Measurements from ENCODE around the gene IPCEF1. TPM values are rescaled to one million over a fixed set of nuclear protein-coding genes. Genes with fewer than 3 reads are reported as not detected.

Gene IPCEF1
- total RNA-seq, 1 donor: 0.36 TPM

DNA sequence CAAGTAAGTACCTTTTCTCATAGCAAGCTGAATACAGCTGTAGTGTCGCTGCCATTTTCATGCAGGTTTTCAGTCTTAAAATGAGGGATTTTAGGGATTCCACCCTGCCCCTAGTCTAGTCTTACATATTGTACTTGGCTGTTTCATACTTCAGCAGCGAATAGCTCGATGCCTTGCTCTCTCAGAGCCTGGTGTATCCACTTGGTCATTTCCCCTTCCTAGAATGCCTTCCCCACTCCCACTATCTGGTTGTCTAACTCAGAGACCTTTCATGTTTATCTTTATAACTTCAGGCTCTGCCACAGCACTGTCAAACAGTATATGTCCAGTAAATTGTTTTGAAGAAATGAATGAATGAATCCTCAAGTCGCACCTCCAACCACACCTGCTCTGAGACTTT lies 21.1 kb upstream of the IPCEF1 start:
- Histone ChIP-seq H3K79me2 (ENCODE audit: insufficient read depth, low read length) (no peaks in the 10 kb centered on the region), H3K9me3 (ENCODE audit: low read depth, low read length) (peaks cover 3% of the 10 kb centered on the region), H4K20me1 (ENCODE audit: insufficient read depth, low read length) (no peaks in the 10 kb centered on the region), H3K4me3 (ENCODE audit: insufficient read depth, low read length) (no peak overlapping the region), H3K36me3 (ENCODE audit: insufficient read depth, low read length) (no peaks in the 10 kb centered on the region), H3K27me3 (ENCODE audit: insufficient read depth, low read length) (no peaks in the 10 kb centered on the region), H3K4me1 (ENCODE audit: insufficient read depth, low read length) (no peaks in the 10 kb centered on the region), H3K4me2 (ENCODE audit: insufficient read depth, low read length) (no peak overlapping the region), H3K27ac (ENCODE audit: low read depth, low read length) (no peak overlapping the region), H2AFZ (ENCODE audit: low read length) (no peak overlapping the region)
- DNase-seq (ENCODE audit: insufficient read length, low spot score, missing footprints): no peak
- TF ChIP-seq, protein P1, sequence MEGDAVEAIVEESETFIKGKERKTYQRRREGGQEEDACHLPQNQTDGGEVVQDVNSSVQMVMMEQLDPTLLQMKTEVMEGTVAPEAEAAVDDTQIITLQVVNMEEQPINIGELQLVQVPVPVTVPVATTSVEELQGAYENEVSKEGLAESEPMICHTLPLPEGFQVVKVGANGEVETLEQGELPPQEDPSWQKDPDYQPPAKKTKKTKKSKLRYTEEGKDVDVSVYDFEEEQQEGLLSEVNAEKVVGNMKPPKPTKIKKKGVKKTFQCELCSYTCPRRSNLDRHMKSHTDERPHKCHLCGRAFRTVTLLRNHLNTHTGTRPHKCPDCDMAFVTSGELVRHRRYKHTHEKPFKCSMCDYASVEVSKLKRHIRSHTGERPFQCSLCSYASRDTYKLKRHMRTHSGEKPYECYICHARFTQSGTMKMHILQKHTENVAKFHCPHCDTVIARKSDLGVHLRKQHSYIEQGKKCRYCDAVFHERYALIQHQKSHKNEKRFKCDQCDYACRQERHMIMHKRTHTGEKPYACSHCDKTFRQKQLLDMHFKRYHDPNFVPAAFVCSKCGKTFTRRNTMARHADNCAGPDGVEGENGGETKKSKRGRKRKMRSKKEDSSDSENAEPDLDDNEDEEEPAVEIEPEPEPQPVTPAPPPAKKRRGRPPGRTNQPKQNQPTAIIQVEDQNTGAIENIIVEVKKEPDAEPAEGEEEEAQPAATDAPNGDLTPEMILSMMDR (IDR thresholded peaks at IDR 0.05; ENCODE audit: extremely low read depth, low read depth, low read length): no peak

DNA sequence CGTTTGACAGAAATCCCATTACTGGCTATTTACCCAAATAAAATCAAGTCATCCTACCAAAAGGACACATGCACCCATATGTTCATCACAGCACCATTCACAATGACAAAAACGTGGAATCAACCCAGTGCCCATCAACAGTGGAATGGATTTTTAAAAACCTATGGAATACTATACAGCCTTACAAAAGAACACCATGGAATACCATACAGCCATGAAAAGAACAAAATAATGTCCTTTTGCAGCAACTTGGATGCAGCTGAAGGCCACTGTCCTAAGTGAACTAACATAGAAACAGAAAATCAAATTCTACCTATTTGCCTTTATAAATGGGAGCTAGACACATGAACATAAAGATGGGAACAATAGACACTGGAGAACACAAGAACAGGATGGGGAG lies 17.4 kb upstream of the IPCEF1 start:
- no peak overlapping the region for H3K27ac ChIP-seq (ENCODE audit: low read depth, low read length)
- H3K79me2 ChIP-seq (ENCODE audit: insufficient read depth, low read length): no peaks in the 10 kb centered on the region
- TF ChIP-seq, protein P1 (IDR thresholded peaks at IDR 0.05; ENCODE audit: extremely low read depth, low read depth, low read length): no peak
- H4K20me1 ChIP-seq (ENCODE audit: insufficient read depth, low read length): no peaks in the 10 kb centered on the region
- H3K27me3 ChIP-seq (ENCODE audit: insufficient read depth, low read length): no peaks in the 10 kb centered on the region
- no peak overlapping the region for H3K4me2 ChIP-seq (ENCODE audit: insufficient read depth, low read length)
- H3K4me3 ChIP-seq (ENCODE audit: insufficient read depth, low read length): no peak overlapping the region
- H3K9me3 ChIP-seq (ENCODE audit: low read depth, low read length): peaks cover 3% of the 10 kb centered on the region
- no peak overlapping the region for H2AFZ ChIP-seq (ENCODE audit: low read length)
- H3K36me3 ChIP-seq (ENCODE audit: insufficient read depth, low read length): no peaks in the 10 kb centered on the region
- DNase-seq (ENCODE audit: insufficient read length, low spot score, missing footprints): no peak
- H3K4me1 ChIP-seq (ENCODE audit: insufficient read depth, low read length): no peaks in the 10 kb centered on the region

DNA sequence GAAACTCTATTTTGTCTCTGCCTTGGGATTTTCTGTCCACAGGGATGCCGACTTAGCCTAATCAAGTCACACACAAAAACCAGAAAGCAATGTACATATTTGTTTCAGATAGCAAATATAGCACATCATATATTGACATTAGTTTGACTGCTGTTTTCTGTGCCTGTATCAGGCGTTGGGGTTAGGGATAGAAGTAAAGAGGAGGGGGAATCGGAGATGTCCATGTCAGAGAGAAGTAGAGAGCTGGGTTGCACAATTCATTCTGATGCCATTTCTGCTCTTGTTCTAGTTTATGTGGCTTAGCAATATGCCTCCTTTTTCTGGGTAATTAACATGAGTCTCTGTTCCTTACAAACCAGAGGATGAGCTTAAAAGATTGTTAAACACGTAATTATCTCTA lies 14.7 kb upstream of the IPCEF1 start:
- Histone ChIP-seq H3K4me2 (ENCODE audit: insufficient read depth, low read length) (peak overlapping the region; percentile 64), H3K36me3 (ENCODE audit: insufficient read depth, low read length) (no peaks in the 10 kb centered on the region), H2AFZ (ENCODE audit: low read length) (no peak overlapping the region), H4K20me1 (ENCODE audit: insufficient read depth, low read length) (no peaks in the 10 kb centered on the region), H3K9me3 (ENCODE audit: low read depth, low read length) (peaks cover 3% of the 10 kb centered on the region), H3K79me2 (ENCODE audit: insufficient read depth, low read length) (no peaks in the 10 kb centered on the region), H3K4me1 (ENCODE audit: insufficient read depth, low read length) (no peaks in the 10 kb centered on the region), H3K4me3 (ENCODE audit: insufficient read depth, low read length) (no peak overlapping the region), H3K27ac (ENCODE audit: low read depth, low read length) (no peak overlapping the region), H3K27me3 (ENCODE audit: insufficient read depth, low read length) (no peaks in the 10 kb centered on the region)
- TF ChIP-seq, protein P1 (IDR thresholded peaks at IDR 0.05; ENCODE audit: extremely low read depth, low read depth, low read length): no peak
- DNase-seq (ENCODE audit: insufficient read length, low spot score, missing footprints): no peak

DNA sequence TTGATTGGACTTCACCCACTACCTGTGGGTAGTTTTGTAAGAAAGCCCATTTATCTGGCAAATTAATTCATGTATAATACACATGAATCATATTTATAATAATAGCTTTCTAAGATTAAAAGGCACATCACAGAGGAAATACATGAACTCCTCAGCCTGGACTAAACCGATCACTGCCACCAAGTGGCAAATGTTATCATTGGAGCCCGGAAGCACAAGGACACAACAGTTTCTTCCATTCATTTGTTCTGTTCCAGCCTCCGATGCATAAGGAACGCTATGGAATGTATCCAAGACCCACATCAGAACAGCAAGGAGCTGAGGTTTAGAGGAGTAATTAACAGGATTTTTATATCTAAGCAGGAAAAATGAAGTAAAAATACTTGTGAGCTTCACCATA lies 13.9 kb upstream of the IPCEF1 start:
- H3K79me2 ChIP-seq (ENCODE audit: insufficient read depth, low read length): no peaks in the 10 kb centered on the region
- no peaks in the 10 kb centered on the region for H3K36me3 ChIP-seq (ENCODE audit: insufficient read depth, low read length)
- peak overlapping the region; percentile 64 for H3K4me2 ChIP-seq (ENCODE audit: insufficient read depth, low read length)
- no peaks in the 10 kb centered on the region for H3K27me3 ChIP-seq (ENCODE audit: insufficient read depth, low read length)
- peak overlapping the region; percentile 78 for H2AFZ ChIP-seq (ENCODE audit: low read length)
- no peaks in the 10 kb centered on the region for H4K20me1 ChIP-seq (ENCODE audit: insufficient read depth, low read length)
- peak overlapping the region; percentile 25 for H3K4me3 ChIP-seq (ENCODE audit: insufficient read depth, low read length)
- H3K27ac ChIP-seq (ENCODE audit: low read depth, low read length): no peak overlapping the region
- no peak for DNase-seq (ENCODE audit: insufficient read length, low spot score, missing footprints)
- no peaks in the 10 kb centered on the region for H3K4me1 ChIP-seq (ENCODE audit: insufficient read depth, low read length)
- H3K9me3 ChIP-seq (ENCODE audit: low read depth, low read length): peaks cover 3% of the 10 kb centered on the region
- TF ChIP-seq, protein P1 (IDR thresholded peaks at IDR 0.05; ENCODE audit: extremely low read depth, low read depth, low read length): peak; percentile 51

All from osteoblast (primary cell).